ENCODE data around the gene BRIP1.

DNA sequence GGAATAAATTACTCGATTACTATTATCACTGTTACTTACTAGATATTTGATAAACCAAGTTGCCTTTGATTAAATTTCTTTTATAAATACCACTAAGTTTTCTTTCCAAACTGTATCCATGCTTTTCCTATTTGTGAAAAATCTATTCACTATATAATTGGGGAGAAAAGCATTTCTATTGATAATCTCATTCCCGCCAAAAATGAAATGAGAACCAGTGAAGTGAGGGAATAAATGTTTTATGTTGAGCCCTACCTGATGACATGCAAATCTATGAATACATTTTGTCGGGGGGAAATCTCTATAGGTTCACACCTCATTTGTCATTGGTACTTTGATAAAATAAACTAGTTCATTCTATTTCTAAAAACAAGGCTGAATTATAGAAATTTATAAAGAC lies 15.7 kb downstream of the BRIP1 start:
- TF ChIP-seq, protein P1, sequence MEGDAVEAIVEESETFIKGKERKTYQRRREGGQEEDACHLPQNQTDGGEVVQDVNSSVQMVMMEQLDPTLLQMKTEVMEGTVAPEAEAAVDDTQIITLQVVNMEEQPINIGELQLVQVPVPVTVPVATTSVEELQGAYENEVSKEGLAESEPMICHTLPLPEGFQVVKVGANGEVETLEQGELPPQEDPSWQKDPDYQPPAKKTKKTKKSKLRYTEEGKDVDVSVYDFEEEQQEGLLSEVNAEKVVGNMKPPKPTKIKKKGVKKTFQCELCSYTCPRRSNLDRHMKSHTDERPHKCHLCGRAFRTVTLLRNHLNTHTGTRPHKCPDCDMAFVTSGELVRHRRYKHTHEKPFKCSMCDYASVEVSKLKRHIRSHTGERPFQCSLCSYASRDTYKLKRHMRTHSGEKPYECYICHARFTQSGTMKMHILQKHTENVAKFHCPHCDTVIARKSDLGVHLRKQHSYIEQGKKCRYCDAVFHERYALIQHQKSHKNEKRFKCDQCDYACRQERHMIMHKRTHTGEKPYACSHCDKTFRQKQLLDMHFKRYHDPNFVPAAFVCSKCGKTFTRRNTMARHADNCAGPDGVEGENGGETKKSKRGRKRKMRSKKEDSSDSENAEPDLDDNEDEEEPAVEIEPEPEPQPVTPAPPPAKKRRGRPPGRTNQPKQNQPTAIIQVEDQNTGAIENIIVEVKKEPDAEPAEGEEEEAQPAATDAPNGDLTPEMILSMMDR (IDR thresholded peaks at IDR 0.05), result no peak
- no peak for TF ChIP-seq POLR2A (IDR thresholded peaks at IDR 0.05)

Measured in lower leg skin (tissue), 3 donors.